GM19240 (cell line): ENCODE data around the gene PPP1R13B.

Source experiments
- DNase-seq: peaks from one replicate; pipeline ENCODE4 v3.0.0; 2011; ENCODE audit warnings: low spot score; ENCODE audit not compliant: insufficient read length

The PPP1R13B gene

DNA sequence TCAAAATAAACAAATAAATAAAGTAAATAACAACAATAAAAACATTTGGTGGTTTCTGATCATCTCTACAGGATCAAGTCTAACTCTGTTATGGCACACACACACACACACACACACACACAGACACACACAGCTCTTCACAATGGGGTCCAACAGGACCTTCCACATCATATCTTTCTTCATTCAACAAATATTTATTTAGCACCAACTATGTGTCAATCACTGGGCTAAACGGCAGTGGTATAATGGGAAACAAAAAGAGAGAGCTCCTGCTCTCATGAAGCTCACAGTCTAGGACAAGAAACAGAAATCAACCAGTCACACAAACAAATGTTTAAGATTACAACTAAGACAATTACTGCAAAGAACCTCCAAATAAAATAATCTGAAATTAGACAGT lies 9.3 kb downstream of the PPP1R13B start:
- DNase-seq, result no peak

DNA sequence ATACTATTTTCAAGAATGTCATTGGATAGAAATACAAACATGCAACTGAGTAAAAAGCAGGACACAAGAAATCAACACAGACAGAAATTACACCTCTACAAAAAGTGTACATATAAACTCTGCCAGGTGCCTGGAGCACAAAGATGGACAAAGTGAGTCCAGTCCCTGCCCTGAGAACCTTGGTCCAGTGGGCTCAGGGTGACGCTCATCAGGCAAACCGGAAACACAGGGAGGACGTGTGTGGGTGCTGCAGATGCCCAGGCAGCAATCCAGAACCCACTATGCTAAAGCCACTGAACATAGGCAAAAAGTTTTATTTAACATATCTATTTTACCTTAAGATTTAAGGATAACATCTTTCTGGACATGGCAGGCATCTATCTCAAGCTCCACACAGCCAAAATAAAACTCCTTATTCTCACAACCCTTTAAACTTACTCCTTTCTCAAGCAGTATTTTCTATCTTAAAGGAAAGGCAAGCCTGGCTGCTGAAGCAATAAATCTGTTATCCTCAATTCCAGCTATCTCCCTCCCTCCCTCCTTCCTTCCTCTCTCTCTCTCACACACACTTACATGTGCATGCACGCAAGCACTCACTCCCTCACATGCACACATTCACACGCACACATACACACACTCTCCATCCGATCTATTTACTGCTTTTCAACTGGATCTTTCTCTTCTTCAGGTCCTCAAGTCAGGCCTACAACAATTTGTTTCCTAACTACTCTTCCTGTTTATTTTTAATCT lies 10.2 kb downstream of the PPP1R13B start:
- no peak for DNase-seq

DNA sequence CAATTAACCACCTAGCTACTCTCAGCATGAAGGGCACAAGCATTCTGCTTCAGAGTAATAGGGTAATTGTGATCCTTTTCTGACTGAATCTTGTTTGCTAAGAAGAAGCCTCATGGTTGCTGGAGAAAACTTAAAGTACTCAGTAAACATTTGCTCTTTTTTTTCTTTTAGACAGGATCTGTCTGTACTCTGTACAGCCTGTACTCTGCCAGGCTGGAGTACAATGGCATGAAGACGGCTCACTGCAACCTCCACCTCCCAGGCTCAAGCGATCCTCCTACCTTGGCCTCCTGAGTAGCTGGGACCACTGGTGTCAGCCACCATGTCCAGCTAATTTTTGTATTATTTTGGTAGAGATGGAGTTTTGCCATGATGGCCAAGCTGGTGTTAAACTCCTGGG lies 12.4 kb downstream of the PPP1R13B start:
- DNase-seq, result no peak

GRCh38 chr14:103833711-103834110 lies 13.7 kb downstream of the PPP1R13B start:
- DNase-seq, result no peak

DNA sequence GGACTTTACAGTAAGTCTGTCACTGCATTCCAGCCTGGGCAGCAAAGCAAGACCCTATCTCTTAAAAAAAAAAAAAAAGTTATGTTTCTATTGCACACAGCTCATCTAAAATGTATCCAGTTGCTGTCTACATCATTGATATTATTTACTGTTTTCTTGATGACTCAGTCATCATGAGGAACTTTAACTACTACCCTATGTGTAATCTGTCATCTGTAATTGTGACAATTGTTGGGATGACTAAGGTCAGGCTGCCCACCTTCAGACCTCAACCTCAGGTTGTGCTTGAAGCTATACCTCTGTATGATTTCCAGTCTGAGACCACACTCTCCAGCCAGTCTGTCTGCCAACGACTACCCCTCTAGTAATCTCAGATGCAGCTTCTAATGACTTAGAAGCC lies 15.3 kb downstream of the PPP1R13B start:
- DNase-seq, result no peak

DNA sequence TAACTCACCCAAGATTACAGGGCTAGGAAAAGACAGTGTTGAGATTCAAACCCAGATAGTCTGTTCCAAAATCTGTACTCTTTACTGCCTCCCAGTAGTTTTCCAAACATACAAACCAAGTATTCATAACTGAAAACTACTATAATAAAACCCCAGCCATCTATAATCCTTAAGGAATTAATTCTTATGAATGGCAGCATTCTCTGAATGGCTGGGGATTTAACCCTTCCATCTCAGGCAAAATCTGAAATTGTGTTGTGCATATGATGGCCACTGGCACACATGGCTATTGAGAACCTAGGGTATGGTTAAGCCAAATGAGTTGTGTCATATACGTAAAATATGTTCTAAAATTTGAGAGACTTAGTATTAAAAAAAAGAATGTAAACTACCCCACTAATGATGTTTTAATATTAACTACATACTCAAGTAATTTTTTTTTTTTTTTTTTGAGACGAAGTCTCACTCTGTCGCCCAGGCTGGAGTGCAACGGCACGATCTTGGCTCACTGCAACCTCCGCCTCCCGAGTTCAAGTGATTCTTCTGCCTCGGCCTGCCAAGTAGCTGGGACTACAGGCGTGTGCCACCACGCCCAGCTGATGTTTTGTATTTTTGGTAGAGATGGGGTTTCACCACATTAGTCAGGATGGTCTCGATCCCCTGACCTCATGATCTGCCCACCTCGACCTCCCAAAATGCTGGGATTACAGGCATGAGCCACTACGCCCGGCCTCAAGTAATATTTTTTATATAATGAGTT lies 16.7 kb downstream of the PPP1R13B start:
- DNase-seq, result no peak

GRCh38 chr14:103828315-103828967 lies 18.9 kb downstream of the PPP1R13B start:
- DNase-seq, result no peak

- no peak for DNase-seq
Measured at GRCh38 chr14:103825101-103825500, 22.3 kb downstream of the PPP1R13B start.

GRCh38 chr14:103820908-103821307 lies 26.5 kb downstream of the PPP1R13B start:
- no peak for DNase-seq

- DNase-seq, result no peak
Measured at GRCh38 chr14:103820382-103820781, 27.0 kb downstream of the PPP1R13B start.

- DNase-seq, result no peak
Measured at GRCh38 chr14:103819503-103820307, 27.7 kb downstream of the PPP1R13B start.

- no peak for DNase-seq
Measured at GRCh38 chr14:103818870-103819269, 28.5 kb downstream of the PPP1R13B start.

DNA sequence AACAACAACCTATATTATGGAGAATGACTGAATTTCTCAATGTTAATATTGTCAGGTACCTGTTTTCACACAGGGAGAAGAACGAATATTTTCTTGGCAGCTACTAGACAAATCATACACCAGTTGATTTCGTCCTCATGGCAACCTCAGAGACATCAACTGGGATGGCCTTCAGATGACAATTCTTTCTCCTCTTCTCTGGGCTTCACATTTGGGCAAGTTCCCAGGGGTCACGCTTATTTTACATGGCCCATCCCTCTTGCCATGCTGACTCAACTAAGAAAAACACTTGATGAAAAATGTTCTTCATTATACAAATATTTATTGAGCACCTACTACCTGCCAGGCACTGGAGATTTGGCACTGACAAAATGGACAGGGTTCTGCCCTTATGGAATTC lies 29.0 kb downstream of the PPP1R13B start:
- no peak for DNase-seq

DNA sequence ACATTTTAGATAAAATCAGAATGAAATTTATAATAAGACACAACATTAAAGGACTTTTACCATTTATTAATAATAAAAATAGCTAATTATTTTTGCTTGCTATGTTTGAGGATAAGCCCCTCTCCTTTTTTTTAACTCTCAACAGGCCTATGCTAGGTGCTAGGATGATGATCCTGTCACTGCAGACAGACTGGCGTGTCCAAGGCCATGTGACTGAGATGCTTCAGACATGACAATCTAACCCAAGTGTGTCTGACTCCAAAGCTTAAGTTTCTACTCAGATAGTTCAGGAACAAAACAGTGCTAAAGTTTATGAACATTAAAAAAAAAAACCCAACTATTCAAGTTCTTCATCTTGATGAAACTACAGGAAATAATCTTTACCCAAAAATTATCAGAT lies 29.8 kb downstream of the PPP1R13B start:
- no peak for DNase-seq

- no peak for DNase-seq
Measured at GRCh38 chr14:103816991-103817390, 30.4 kb downstream of the PPP1R13B start.

- no peak for DNase-seq
Measured at GRCh38 chr14:103815253-103815652, 32.1 kb downstream of the PPP1R13B start.

DNA sequence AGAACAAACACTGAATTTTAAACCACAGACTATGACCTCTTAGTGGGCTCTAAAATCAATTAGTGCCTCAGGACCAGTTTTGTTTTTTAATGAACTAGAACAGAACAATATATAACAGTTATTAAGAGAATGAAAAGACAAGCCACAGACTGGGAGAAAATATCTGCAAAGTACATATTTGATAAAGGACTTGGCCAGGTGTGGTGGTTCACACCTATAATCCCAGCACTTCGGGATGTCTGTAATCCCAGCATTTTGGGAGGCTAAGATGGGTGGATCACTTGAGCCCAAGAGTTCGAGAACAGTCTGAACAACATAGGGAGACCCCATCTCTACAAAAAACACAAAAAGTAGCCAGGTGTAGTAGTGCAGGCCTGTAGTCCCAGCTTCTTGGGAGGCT lies 36.2 kb downstream of the PPP1R13B start:
- no peak for DNase-seq

- DNase-seq, result no peak
Measured at GRCh38 chr14:103808403-103809001, 38.9 kb downstream of the PPP1R13B start.

- peak; percentile 32 for DNase-seq
Measured at GRCh38 chr14:103806805-103807204, 40.6 kb downstream of the PPP1R13B start.

DNA sequence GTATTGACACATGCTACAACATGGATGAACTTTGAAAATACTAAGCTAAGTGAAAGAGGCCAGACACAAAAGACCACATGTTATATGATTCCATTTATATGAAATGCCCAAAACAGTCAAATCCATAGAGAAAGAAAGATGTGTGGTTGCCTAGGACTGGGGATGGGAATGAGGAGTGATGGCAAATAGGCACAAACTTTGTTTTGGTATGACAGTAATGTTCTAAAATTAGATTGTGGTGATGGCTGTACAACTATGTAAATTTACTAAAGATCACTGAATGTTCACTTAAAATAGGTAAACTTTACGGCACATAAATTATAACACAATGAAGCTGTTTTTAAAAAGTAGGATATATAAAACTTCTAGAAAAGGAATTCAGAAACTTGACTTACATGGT lies 41.7 kb downstream of the PPP1R13B start:
- DNase-seq, result no peak

- no peak for DNase-seq
Measured at GRCh38 chr14:103803661-103804060, 43.7 kb downstream of the PPP1R13B start.
